Muscle of leg (tissue), 11 donors: ENCODE data around the gene SPCS1. TPM values are rescaled to one million over a fixed set of nuclear protein-coding genes. Genes with fewer than 3 reads are reported as not detected.
A peak's percentile ranks its signal among the peaks of the same experiment; 100 is the strongest.

Experiments used
- DNase-seq: peaks from one replicate; pipeline ENCODE4 v3.0.0; 2013
- H3K27ac ChIP-seq: one replicate; pipeline ENCODE4 v1.5.1; 2013; ENCODE audit warnings: mild to moderate bottlenecking, low read length, control low read depth
- H3K27me3 ChIP-seq: one replicate; pipeline ENCODE4 v1.6.1; 2013; ENCODE audit warnings: low read length; ENCODE audit not compliant: control insufficient read depth, insufficient read depth
- H3K36me3 ChIP-seq: one replicate; pipeline ENCODE4 v1.6.1; 2013; ENCODE audit warnings: low read length; ENCODE audit not compliant: control insufficient read depth, insufficient read depth
- H3K4me1 ChIP-seq: one replicate; pipeline ENCODE4 v1.6.1; 2013; ENCODE audit warnings: low read length; ENCODE audit not compliant: control insufficient read depth, insufficient read depth
- H3K4me3 ChIP-seq: one replicate; pipeline ENCODE4 v1.5.1; 2013; ENCODE audit warnings: low read length, control low read depth
- H3K9me3 ChIP-seq: replicated peaks from 2 replicates; pipeline ENCODE4 v1.6.1; 2013; ENCODE audit warnings: low read depth, low read length; ENCODE audit not compliant: control insufficient read depth
- WGBS: methylation state at CpG from one replicate; pipeline ENCODE4 v1.1.5; 2013; ENCODE audit warnings: missing lambda C conversion rate; ENCODE audit not compliant: insufficient coverage; 5-methylcytosine and 5-hydroxymethylcytosine counted together
- polyA plus RNA-seq, 8 donors: library from polyadenylated mRNA; unstranded; fragments of 120-200 nt; gene quantifications; one replicate each; pipeline versions ENCODE4 v1.2.1 to v1.2.3, GENCODE V29; 2013; ENCODE audit warnings: inconsistent platforms in 1 of 8, low replicate concordance in 1 of 8; ENCODE audit not compliant: insufficient read length in 8 of 8, insufficient read depth in 1 of 8
- total RNA-seq: library from RNA; stranded (reverse); fragments of 120-200 nt; gene quantifications from one replicate; pipeline ENCODE4 v1.2.4, GENCODE V29; 2013

The SPCS1 gene
- total and polyA plus RNA-seq, 9 donors, result 45.4 to 97.1 (median 86.6) TPM

DNA sequence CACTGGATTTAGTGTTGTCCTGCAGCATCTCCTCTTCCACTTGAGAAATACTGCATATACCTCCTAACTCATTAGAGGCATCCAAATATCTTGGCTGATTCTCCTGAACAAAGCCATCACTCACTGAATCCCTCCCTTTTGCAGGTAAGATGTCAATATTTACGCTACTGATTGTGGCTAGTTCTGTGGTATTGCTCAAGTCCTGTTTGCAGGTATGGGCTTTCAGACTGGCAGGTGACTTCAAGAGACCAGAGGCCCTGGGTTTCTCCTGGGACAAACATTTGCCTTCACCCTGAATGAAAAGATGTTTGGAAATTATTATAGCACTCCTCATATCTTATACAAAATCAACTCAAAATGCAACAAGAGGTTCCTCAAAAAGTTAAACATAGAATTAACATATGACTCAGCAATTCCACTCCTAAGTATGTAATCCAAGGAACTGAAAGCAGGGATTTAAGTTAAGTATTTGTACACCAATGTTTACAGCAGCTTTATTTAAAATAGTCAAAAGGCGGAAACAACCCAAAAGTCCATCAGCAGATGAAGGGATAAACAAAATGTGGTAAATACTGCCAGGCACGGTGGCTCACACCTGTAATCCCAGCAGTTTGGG, 46.2 kb downstream of the SPCS1 start:
- peak; percentile 35 for DNase-seq
- Histone ChIP-seq H3K9me3 (no peaks in the 10 kb centered on the region), H3K27ac (no peak overlapping the region), H3K36me3 (peaks cover 31% of the 10 kb centered on the region), H3K27me3 (no peaks in the 10 kb centered on the region), H3K4me3 (no peak overlapping the region), H3K4me1 (no peaks in the 10 kb centered on the region)
- 92% methylated on average over 2 of the region's 3 CpGs for WGBS

DNA sequence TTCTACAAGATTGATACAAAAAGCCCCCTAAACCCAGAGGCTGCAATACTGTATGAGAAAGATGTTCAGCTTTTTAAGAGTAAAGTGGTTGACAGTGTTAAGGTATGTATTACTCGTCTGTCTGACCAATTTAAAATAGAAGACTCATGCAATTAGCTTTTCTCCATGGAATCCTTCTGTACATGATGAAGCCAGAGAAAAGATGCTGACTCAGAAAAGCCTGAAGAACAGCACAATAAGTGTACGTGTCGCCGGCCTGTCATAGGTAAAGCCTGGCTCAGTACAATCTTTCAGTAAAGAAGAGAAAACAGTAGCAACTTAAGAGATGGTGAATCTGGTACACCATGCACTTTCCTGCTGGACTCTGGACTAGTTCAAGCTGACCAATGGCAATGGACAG, 48.5 kb downstream of the SPCS1 start:
- Histone ChIP-seq H3K27me3 (no peaks in the 10 kb centered on the region), H3K36me3 (peaks cover 27% of the 10 kb centered on the region), H3K27ac (no peak overlapping the region), H3K9me3 (no peaks in the 10 kb centered on the region), H3K4me1 (no peaks in the 10 kb centered on the region), H3K4me3 (no peak overlapping the region)
- WGBS, result 93% methylated on average over 3 of the region's 4 CpGs
- no peak for DNase-seq

DNA sequence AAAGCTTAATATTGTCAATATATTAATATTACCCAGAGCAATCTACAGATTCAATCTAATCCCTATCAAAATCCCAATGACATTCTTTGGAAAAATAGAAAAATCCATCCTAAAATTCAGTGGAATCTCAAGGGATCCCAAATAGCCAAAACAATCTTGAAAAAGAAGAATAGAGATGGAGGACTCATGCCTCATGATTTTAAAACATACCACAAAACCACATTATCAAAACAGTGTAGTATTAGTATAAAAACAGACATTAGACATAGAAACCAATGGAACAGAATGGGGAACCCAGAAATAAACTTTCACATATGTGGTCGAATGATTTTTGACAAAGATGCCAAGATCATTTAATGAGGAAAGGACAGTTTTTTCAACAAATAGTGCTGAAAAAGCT, 50.2 kb downstream of the SPCS1 start:
- no peaks in the 10 kb centered on the region for H3K27me3 ChIP-seq
- H3K4me3 ChIP-seq, result no peak overlapping the region
- WGBS, result no CpG with 5 or more reads among the region's 1 CpG
- H3K36me3 ChIP-seq, result peaks cover 17% of the 10 kb centered on the region
- DNase-seq, result no peak
- no peaks in the 10 kb centered on the region for H3K4me1 ChIP-seq
- no peaks in the 10 kb centered on the region for H3K9me3 ChIP-seq
- no peak overlapping the region for H3K27ac ChIP-seq

Other genes starting within 250 kb of the SPCS1 start
- 58.4 TPM for gene STAB1, start 210.8 kb upstream of the SPCS1 start, total RNA-seq
- 10 to 100 TPM; 39.4 to 60.5 (median 50.4) TPM for gene STAB1, start 210.8 kb upstream of the SPCS1 start, polyA plus RNA-seq
- 52.0 TPM for gene NT5DC2, start 172.2 kb upstream of the SPCS1 start, total RNA-seq
- gene NT5DC2, start 172.2 kb upstream of the SPCS1 start, polyA plus RNA-seq, result 100 to 1,000 TPM in 5 of 8 donors, 10 to 100 TPM in 3; 77.8 to 134 (median 103) TPM
- 15.7 TPM for gene UQCC5, start 169.5 kb upstream of the SPCS1 start, total RNA-seq
- 10 to 100 TPM; 10.3 to 14.5 (median 11.9) TPM for gene UQCC5, start 169.5 kb upstream of the SPCS1 start, polyA plus RNA-seq
- gene PBRM1, start 20.2 kb upstream of the SPCS1 start, total RNA-seq, result 53.1 TPM
- gene PBRM1, start 20.2 kb upstream of the SPCS1 start, polyA plus RNA-seq, result 10 to 100 TPM; 26.1 to 52.8 (median 45.8) TPM
- 88.7 TPM for gene GNL3, start 20.1 kb upstream of the SPCS1 start, total RNA-seq
- gene GNL3, start 20.1 kb upstream of the SPCS1 start, polyA plus RNA-seq, result 100 to 1,000 TPM in 1 of 8 donors, 10 to 100 TPM in 7; 72.8 to 103 (median 86.7) TPM
- 87.7 TPM for gene GLT8D1, start 315 bp upstream of the SPCS1 start, total RNA-seq
- gene GLT8D1, start 315 bp upstream of the SPCS1 start, polyA plus RNA-seq, result 100 to 1,000 TPM in 1 of 8 donors, 10 to 100 TPM in 7; 63.7 to 101 (median 79.0) TPM
- 14.9 TPM for gene NEK4, start 64.8 kb downstream of the SPCS1 start, total RNA-seq
- 10 to 100 TPM in 5 of 8 donors, 1 to 10 TPM in 3; 8.4 to 14.2 (median 10.3) TPM for gene NEK4, start 64.8 kb downstream of the SPCS1 start, polyA plus RNA-seq
- 0.22 TPM for gene ITIH1, start 71.5 kb downstream of the SPCS1 start, total RNA-seq
- 1 to 10 TPM in 2 of 8 donors, not detected in 6; 1.5 to 3.3 TPM for gene ITIH1, start 71.5 kb downstream of the SPCS1 start, polyA plus RNA-seq
- 0.84 TPM for gene ITIH3, start 88.7 kb downstream of the SPCS1 start, total RNA-seq
- 1 to 10 TPM in 6 of 8 donors, under 1 TPM in 2; 0.35 to 2.9 (median 1.4) TPM for gene ITIH3, start 88.7 kb downstream of the SPCS1 start, polyA plus RNA-seq
- gene ITIH4, start 124.6 kb downstream of the SPCS1 start, total RNA-seq, result 17.7 TPM
- 10 to 100 TPM in 7 of 8 donors, 1 to 10 TPM in 1; 7.9 to 37.5 (median 22.3) TPM for gene ITIH4, start 124.6 kb downstream of the SPCS1 start, polyA plus RNA-seq
- 165 TPM for gene MUSTN1, start 128.9 kb downstream of the SPCS1 start, total RNA-seq
- 100 to 1,000 TPM in 6 of 8 donors, 10 to 100 TPM in 2; 93.5 to 168 (median 116) TPM for gene MUSTN1, start 128.9 kb downstream of the SPCS1 start, polyA plus RNA-seq
- 6.0 TPM for gene STIMATE, start 191.4 kb downstream of the SPCS1 start, total RNA-seq
- gene STIMATE, start 191.4 kb downstream of the SPCS1 start, polyA plus RNA-seq, result 1 to 10 TPM; 6.4 to 10.0 (median 8.0) TPM